ENCODE results near the gene SLC9A1.

- no peak for TF ChIP-seq ZBTB11 (tag by site-specific recombination; conservative IDR thresholded peaks at IDR 0.05; ENCODE audit: low read depth)
- TF ChIP-seq CTCF (tag by site-specific recombination; IDR thresholded peaks at IDR 0.05), result no peak
- no peak for TF ChIP-seq ZNF530 (tag by site-specific recombination; IDR thresholded peaks at IDR 0.05; ENCODE audit: low read depth)
- no peak for TF ChIP-seq ZNF121 (tag by site-specific recombination; IDR thresholded peaks at IDR 0.05)
- TF ChIP-seq ZNF175 (tag by site-specific recombination; IDR thresholded peaks at IDR 0.05), result no peak
- TF ChIP-seq ZFP3 (tag by site-specific recombination; IDR thresholded peaks at IDR 0.05; ENCODE audit: low read depth), result no peak
- TF ChIP-seq ZFHX2 (tag by site-specific recombination; conservative IDR thresholded peaks at IDR 0.05), result no peak
- TF ChIP-seq ELK4 (IDR thresholded peaks at IDR 0.05; ENCODE audit: borderline replicate concordance, low read depth, low read length), result no peak
Observed at GRCh38 chr1:27129225-27129624, 25.7 kb downstream of the SLC9A1 start.

All from HEK293 (cell line).